WERI-Rb-1 (cell line): Measurements from ENCODE around the gene EWSR1.

ENCODE experiments used
- DNase-seq: peaks from one replicate; pipeline ENCODE4 v3.0.0-alpha.2; 2020
- H3K27ac ChIP-seq: fragments of 250-450 bp; sonication (Bioruptor Pico); 2 replicates; pipeline ENCODE4 v1.5.1; 2020; ENCODE audit warnings: mild to moderate bottlenecking, moderate library complexity
- H3K27me3 ChIP-seq: fragments of 250-450 bp; sonication (Bioruptor Pico); 2 replicates; pipeline ENCODE4 v1.5.1; 2021; ENCODE audit warnings: mild to moderate bottlenecking, low read depth, moderate library complexity; ENCODE audit not compliant: insufficient read depth, severe bottlenecking
- H3K36me3 ChIP-seq: fragments of 250-450 bp; sonication (Bioruptor Pico); 2 replicates; pipeline ENCODE4 v1.5.1; 2020; ENCODE audit warnings: mild to moderate bottlenecking, moderate library complexity
- H3K4me3 ChIP-seq: 2 replicates; pipeline ENCODE4 v1.5.1; 2011; ENCODE audit warnings: low read depth, mild to moderate bottlenecking, control low read depth, low read length
- H3K9me3 ChIP-seq: fragments of 250-450 bp; sonication (Bioruptor Pico); 2 replicates; pipeline ENCODE4 v1.5.1; 2021; ENCODE audit warnings: mild to moderate bottlenecking, moderate library complexity; ENCODE audit not compliant: severe bottlenecking
- CTCF ChIP-seq: IDR thresholded peaks from 2 replicates; pipeline ENCODE4 v1.5.1; 2011; ENCODE audit warnings: low read depth, mild to moderate bottlenecking, control low read depth, inconsistent platforms, low read length

Gene EWSR1

GRCh38 chr22:29325356-29325755 is 57.3 kb downstream of the EWSR1 start:
- DNase-seq = no peak
- no peak for TF ChIP-seq CTCF
- Histone ChIP-seq H3K4me3 (no peak overlapping the region), H3K27me3 (no peaks in the 10 kb centered on the region), H3K27ac (no peak overlapping the region), H3K36me3 (peaks cover 15% of the 10 kb centered on the region), H3K9me3 (no peaks in the 10 kb centered on the region)

- Histone ChIP-seq H3K36me3 (peaks cover 17% of the 10 kb centered on the region), H3K27ac (no peak overlapping the region), H3K4me3 (no peak overlapping the region), H3K9me3 (no peaks in the 10 kb centered on the region), H3K27me3 (no peaks in the 10 kb centered on the region)
- no peak for DNase-seq
- no peak for TF ChIP-seq CTCF
Measured at GRCh38 chr22:29325785-29326315, 57.8 kb downstream of the EWSR1 start.

- Histone ChIP-seq H3K27ac (no peak overlapping the region), H3K36me3 (peaks cover 24% of the 10 kb centered on the region), H3K9me3 (no peaks in the 10 kb centered on the region), H3K27me3 (no peaks in the 10 kb centered on the region), H3K4me3 (no peak overlapping the region)
- no peak for TF ChIP-seq CTCF
- DNase-seq = no peak
Measured at GRCh38 chr22:29326481-29326880, 58.4 kb downstream of the EWSR1 start.

- Histone ChIP-seq H3K27ac (no peak overlapping the region), H3K36me3 (peaks cover 26% of the 10 kb centered on the region), H3K4me3 (no peak overlapping the region), H3K27me3 (no peaks in the 10 kb centered on the region), H3K9me3 (no peaks in the 10 kb centered on the region)
- no peak for DNase-seq
- TF ChIP-seq CTCF = no peak
Measured at GRCh38 chr22:29327089-29327764, 59.2 kb downstream of the EWSR1 start.

- H3K4me3 ChIP-seq = no peak overlapping the region
- H3K27ac ChIP-seq = no peak overlapping the region
- H3K36me3 ChIP-seq = peaks cover 26% of the 10 kb centered on the region
- no peaks in the 10 kb centered on the region for H3K9me3 ChIP-seq
- DNase-seq = no peak
- TF ChIP-seq CTCF = peak; percentile 15; the same call in 1 of the 2 replicates
- H3K27me3 ChIP-seq = no peaks in the 10 kb centered on the region
Measured at GRCh38 chr22:29328055-29328454, 60.0 kb downstream of the EWSR1 start.
